NCI-H146 (cell line): Measurements from ENCODE around the gene MTRF1.

Experiments
- DNase-seq: peaks from one replicate; lab custom pipeline; 2025; lab: John Stamatoyannopoulos, UW

MTRF1 gene

GRCh38 chr13:41263261-41263971 lies at the start of gene MTRF1:
Gene MTRF1, minus strand, starts transcription at chr13:41263576. Its CDS starts 2,669 bp downstream, at chr13:41260907.
- DNase-seq, result peak; percentile 77

- no peak for DNase-seq
These were observed 49.7 kb upstream of the MTRF1 start for GRCh38 chr13:41313117-41313516.

GRCh38 chr13:41312176-41312500 lies 48.8 kb upstream of the MTRF1 start:
- DNase-seq, result peak; percentile 32

GRCh38 chr13:41311406-41312175 lies 48.2 kb upstream of the MTRF1 start:
- DNase-seq, result peak; percentile 77

GRCh38 chr13:41310963-41311405 lies 47.6 kb upstream of the MTRF1 start, which contains the start of gene NAA16:
Gene NAA16, plus strand, starts transcription at chr13:41311267. Its CDS starts 262 bp downstream, at chr13:41311529.
- DNase-seq, result peak; percentile 91

GRCh38 chr13:41307884-41308640 lies 44.7 kb upstream of the MTRF1 start:
- DNase-seq, result no peak

- no peak for DNase-seq
These were observed 43.1 kb upstream of the MTRF1 start for GRCh38 chr13:41306271-41307145.

- no peak for DNase-seq
These were observed 41.2 kb upstream of the MTRF1 start for GRCh38 chr13:41304551-41304950.

GRCh38 chr13:41302743-41303142 lies 39.4 kb upstream of the MTRF1 start:
- DNase-seq, result no peak

GRCh38 chr13:41299316-41300094 lies 36.1 kb upstream of the MTRF1 start:
- no peak for DNase-seq

GRCh38 chr13:41296879-41297646 lies 33.7 kb upstream of the MTRF1 start:
- DNase-seq, result no peak

GRCh38 chr13:41295973-41296372 lies 32.6 kb upstream of the MTRF1 start:
- DNase-seq, result no peak

GRCh38 chr13:41294914-41295313 lies 31.5 kb upstream of the MTRF1 start:
- DNase-seq, result no peak

- no peak for DNase-seq
These were observed 29.9 kb upstream of the MTRF1 start for GRCh38 chr13:41293272-41293671.

- DNase-seq, result no peak
These were observed 27.9 kb upstream of the MTRF1 start for GRCh38 chr13:41291246-41291645.

GRCh38 chr13:41289463-41289881 lies 26.1 kb upstream of the MTRF1 start:
- no peak for DNase-seq

- no peak for DNase-seq
These were observed 23.0 kb upstream of the MTRF1 start for GRCh38 chr13:41286370-41286769.

- DNase-seq, result no peak
These were observed 21.3 kb upstream of the MTRF1 start for GRCh38 chr13:41284512-41285288.

- DNase-seq, result no peak
These were observed 18.8 kb upstream of the MTRF1 start for GRCh38 chr13:41282129-41282571.
